ENCODE measurements around the gene HS3ST3A1. TPM values are rescaled to one million over a fixed set of nuclear protein-coding genes. Genes with fewer than 3 reads are reported as not detected.

Gene HS3ST3A1
- total RNA-seq, 1 donor from 2014 or later = 8.6 TPM

DNA sequence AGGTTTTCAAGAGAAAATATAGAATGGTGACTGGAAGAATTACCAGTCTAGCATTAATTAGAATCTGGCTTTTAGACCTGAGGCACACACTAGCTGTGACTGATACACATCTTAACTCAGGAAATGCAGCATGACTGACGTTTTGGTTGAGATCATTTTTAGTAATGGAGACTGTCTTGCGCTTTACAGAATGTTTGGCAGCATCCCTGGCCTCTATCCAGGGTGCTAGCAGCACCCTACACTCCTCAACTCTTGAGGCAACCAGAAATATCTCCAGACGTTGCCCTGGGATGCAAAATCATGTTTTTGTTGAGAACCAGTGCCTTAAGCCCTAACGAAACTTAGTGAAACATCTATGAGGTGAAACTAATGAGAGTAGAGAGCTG, 109.0 kb downstream of the HS3ST3A1 start:
- H3K27ac ChIP-seq = no peak overlapping the region
- no peaks in the 10 kb centered on the region for H3K4me1 ChIP-seq
- no peaks in the 10 kb centered on the region for H3K36me3 ChIP-seq
- no peaks in the 10 kb centered on the region for H3K9me3 ChIP-seq
- no peaks in the 10 kb centered on the region for H3K27me3 ChIP-seq
- H3K4me3 ChIP-seq = no peak overlapping the region
- DNase-seq (ENCODE audit: extremely low spot score in 2 of 2) = no peak
- intact Hi-C loops (cut with DNase I) = no loop called here
- TF ChIP-seq CTCF (IDR thresholded peaks at IDR 0.05) = no peak

DNA sequence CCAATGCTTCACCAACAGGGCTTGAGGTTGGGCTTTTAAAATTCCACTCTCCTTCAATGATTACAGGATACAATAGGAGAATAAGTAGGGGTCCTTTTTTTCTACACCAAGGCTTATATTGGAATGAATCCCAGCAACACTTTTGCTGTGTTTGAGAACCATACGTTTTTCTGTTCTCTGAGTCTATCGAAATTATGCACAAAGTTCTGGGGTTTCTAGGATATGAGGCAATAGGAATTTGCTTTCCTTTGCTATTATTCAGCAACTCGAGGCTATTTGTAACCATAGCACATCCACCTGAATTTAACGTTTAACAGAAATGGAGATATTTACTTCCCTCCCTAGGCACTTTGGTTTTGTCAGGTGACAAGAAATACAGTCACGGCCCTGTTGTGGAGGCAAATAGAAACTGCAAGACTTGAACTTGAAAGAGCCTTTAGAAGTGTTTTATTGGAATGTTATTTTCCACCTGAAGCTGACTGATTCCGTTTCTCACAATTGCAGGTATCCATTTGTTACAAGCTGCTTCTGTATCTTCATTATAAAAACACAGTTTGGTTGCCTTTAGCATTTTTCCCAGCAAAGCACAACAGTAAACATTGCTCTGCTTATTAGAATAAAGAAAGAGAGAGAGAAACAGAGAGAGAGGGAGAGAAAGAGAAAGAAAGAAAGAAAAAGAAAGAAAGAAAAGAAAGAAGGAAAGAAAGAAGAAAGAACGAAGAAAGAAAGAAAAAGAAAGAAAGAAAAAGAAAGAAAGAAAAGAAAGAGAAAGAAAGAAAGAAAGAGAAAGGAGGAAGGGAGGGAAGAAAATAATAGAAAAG, 109.6 kb downstream of the HS3ST3A1 start:
- DNase-seq (ENCODE audit: extremely low spot score in 2 of 2) = no peak
- H3K27ac ChIP-seq = no peak overlapping the region
- no peaks in the 10 kb centered on the region for H3K4me1 ChIP-seq
- intact Hi-C loops (cut with DNase I) = no loop called here
- H3K36me3 ChIP-seq = no peaks in the 10 kb centered on the region
- H3K4me3 ChIP-seq = no peak overlapping the region
- H3K9me3 ChIP-seq = no peaks in the 10 kb centered on the region
- TF ChIP-seq POLR2AphosphoS5 (IDR thresholded peaks at IDR 0.05; ENCODE audit: insufficient read depth in 1 of 2, low read depth in 1 of 2) (no peak), POLR2A (IDR thresholded peaks at IDR 0.05) (no peak), CTCF (IDR thresholded peaks at IDR 0.05) (no peak)
- H3K27me3 ChIP-seq = no peaks in the 10 kb centered on the region

GRCh38 chr17:13491491-13491890, 110.2 kb downstream of the HS3ST3A1 start:
- no peaks in the 10 kb centered on the region for H3K36me3 ChIP-seq
- no peak overlapping the region for H3K27ac ChIP-seq
- TF ChIP-seq POLR2AphosphoS5 (IDR thresholded peaks at IDR 0.05; ENCODE audit: insufficient read depth in 1 of 2, low read depth in 1 of 2) (no peak), POLR2A (IDR thresholded peaks at IDR 0.05) (no peak), CTCF (IDR thresholded peaks at IDR 0.05) (no peak)
- no peaks in the 10 kb centered on the region for H3K27me3 ChIP-seq
- intact Hi-C loops (cut with DNase I) = no loop called here
- no peaks in the 10 kb centered on the region for H3K9me3 ChIP-seq
- H3K4me3 ChIP-seq = no peak overlapping the region
- no peaks in the 10 kb centered on the region for H3K4me1 ChIP-seq
- no peak for DNase-seq (ENCODE audit: extremely low spot score in 2 of 2)

- H3K4me1 ChIP-seq = no peaks in the 10 kb centered on the region
- H3K4me3 ChIP-seq = no peak overlapping the region
- TF ChIP-seq CTCF (IDR thresholded peaks at IDR 0.05) (no peak), POLR2AphosphoS5 (IDR thresholded peaks at IDR 0.05; ENCODE audit: insufficient read depth in 1 of 2, low read depth in 1 of 2) (no peak), POLR2A (IDR thresholded peaks at IDR 0.05) (no peak)
- DNase-seq (ENCODE audit: extremely low spot score in 2 of 2) = no peak
- H3K27ac ChIP-seq = no peak overlapping the region
- no peaks in the 10 kb centered on the region for H3K36me3 ChIP-seq
- no peaks in the 10 kb centered on the region for H3K9me3 ChIP-seq
- intact Hi-C loops (cut with DNase I) = no loop called here
- no peaks in the 10 kb centered on the region for H3K27me3 ChIP-seq
Observed at GRCh38 chr17:13490906-13491482, 110.7 kb downstream of the HS3ST3A1 start.

DNA sequence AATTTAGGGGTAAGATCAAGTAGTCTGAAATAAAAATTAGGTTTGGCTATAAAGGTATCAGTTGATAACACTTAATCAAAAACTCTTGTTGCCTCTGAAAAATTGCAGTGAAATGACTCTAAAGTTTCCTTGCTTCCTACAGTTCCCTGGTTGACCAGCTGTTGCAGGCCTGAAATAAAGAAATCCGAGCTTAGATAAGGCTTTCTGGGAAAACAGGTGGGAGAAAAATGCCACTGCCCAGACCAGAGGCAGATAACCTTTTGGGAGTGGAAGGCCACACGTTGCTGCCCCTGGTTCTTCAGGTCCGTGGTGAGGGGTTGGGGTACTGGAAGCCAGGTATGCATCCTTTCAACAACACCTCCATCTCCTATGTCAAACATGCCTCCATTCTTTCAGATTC, 111.3 kb downstream of the HS3ST3A1 start:
- Histone ChIP-seq H3K4me3 (no peak overlapping the region), H3K27me3 (no peaks in the 10 kb centered on the region), H3K4me1 (no peaks in the 10 kb centered on the region), H3K9me3 (no peaks in the 10 kb centered on the region), H3K36me3 (no peaks in the 10 kb centered on the region), H3K27ac (no peak overlapping the region)
- TF ChIP-seq POLR2A (IDR thresholded peaks at IDR 0.05) = no peak
- TF ChIP-seq POLR2AphosphoS5 (IDR thresholded peaks at IDR 0.05; ENCODE audit: insufficient read depth in 1 of 2, low read depth in 1 of 2) = no peak
- TF ChIP-seq CTCF (IDR thresholded peaks at IDR 0.05) = no peak
- intact Hi-C loops (cut with DNase I) = no loop called here
- no peak for DNase-seq (ENCODE audit: extremely low spot score in 2 of 2)

Data from vagina (tissue), 2 donors.